ENCODE results near the gene SLC12A2.

SLC12A2 gene

GRCh38 chr5:128083033-128083810 is at the start of gene SLC12A2:
Gene SLC12A2, plus strand, starts transcription at chr5:128083766. Its CDS starts 189 bp downstream, at chr5:128083955.
- peak; percentile 97 for DNase-seq (ENCODE audit: low read depth)

- no peak for DNase-seq (ENCODE audit: low read depth)
These were observed 47.9 kb upstream of the SLC12A2 start for GRCh38 chr5:128035689-128036088.

GRCh38 chr5:128036950-128037349 is 46.6 kb upstream of the SLC12A2 start:
- DNase-seq (ENCODE audit: low read depth), result peak; percentile 84

GRCh38 chr5:128038643-128039042 is 44.9 kb upstream of the SLC12A2 start:
- peak; percentile 87 for DNase-seq (ENCODE audit: low read depth)

- no peak for DNase-seq (ENCODE audit: low read depth)
These were observed 42.6 kb upstream of the SLC12A2 start for GRCh38 chr5:128040927-128041326.

- no peak for DNase-seq (ENCODE audit: low read depth)
These were observed 30.8 kb upstream of the SLC12A2 start for GRCh38 chr5:128052780-128053179.

- DNase-seq (ENCODE audit: low read depth), result peak; percentile 50
These were observed 30.1 kb upstream of the SLC12A2 start for GRCh38 chr5:128053291-128053954.

- no peak for DNase-seq (ENCODE audit: low read depth)
These were observed 22.8 kb upstream of the SLC12A2 start for GRCh38 chr5:128060644-128061385.

GRCh38 chr5:128062172-128062746 is 21.3 kb upstream of the SLC12A2 start:
- peak; percentile 80 for DNase-seq (ENCODE audit: low read depth)

GRCh38 chr5:128074171-128074570 is 9.4 kb upstream of the SLC12A2 start:
- no peak for DNase-seq (ENCODE audit: low read depth)

GRCh38 chr5:128074953-128075352 is 8.6 kb upstream of the SLC12A2 start:
- no peak for DNase-seq (ENCODE audit: low read depth)

- DNase-seq (ENCODE audit: low read depth), result no peak
These were observed 6.0 kb upstream of the SLC12A2 start for GRCh38 chr5:128077526-128077925.

- no peak for DNase-seq (ENCODE audit: low read depth)
These were observed 2.3 kb upstream of the SLC12A2 start for GRCh38 chr5:128081111-128081851.

GRCh38 chr5:128082551-128083032 is 974 bp upstream of the SLC12A2 start:
- DNase-seq (ENCODE audit: low read depth), result no peak

- DNase-seq (ENCODE audit: low read depth), result peak; percentile 66
These were observed 253 bp downstream of the SLC12A2 start for GRCh38 chr5:128083811-128084227.

- peak; percentile 49 for DNase-seq (ENCODE audit: low read depth)
These were observed 932 bp downstream of the SLC12A2 start for GRCh38 chr5:128084228-128085167.

GRCh38 chr5:128085413-128085812 is 1.8 kb downstream of the SLC12A2 start:
- no peak for DNase-seq (ENCODE audit: low read depth)

GRCh38 chr5:128091579-128091978 is 8.0 kb downstream of the SLC12A2 start:
- DNase-seq (ENCODE audit: low read depth), result no peak

GRCh38 chr5:128092144-128092543 is 8.6 kb downstream of the SLC12A2 start:
- DNase-seq (ENCODE audit: low read depth), result no peak

- DNase-seq (ENCODE audit: low read depth), result peak; percentile 52
These were observed 9.8 kb downstream of the SLC12A2 start for GRCh38 chr5:128093368-128093767.

Measured in iris pigment epithelial cell (primary cell).